GM23248 (cell line): ENCODE results near the gene ZNF705A. TPM values are rescaled to one million over a fixed set of nuclear protein-coding genes. Genes with fewer than 3 reads are reported as not detected.
A peak's percentile ranks its signal among the peaks of the same experiment; 100 is the strongest.
"Not testable (repeated sequence)": the region's sequence is repeated elsewhere in the genome, so short reads cannot be mapped to it uniquely, and the experiment has no call there.

Source experiments
- DNase-seq: peaks from one replicate; pipeline ENCODE4 v3.0.0-alpha.2; 2015
- H2AFZ ChIP-seq: fragments of 200-600 bp; sonication (generic); 2 replicates; pipeline ENCODE4 v1.6.1; 2016; ENCODE audit warnings: antibody characterized with exemption
- H3F3A ChIP-seq: fragments of 200-600 bp; sonication (generic); 2 replicates; pipeline ENCODE4 v1.6.1; 2016; ENCODE audit warnings: mild to moderate bottlenecking, antibody characterized with exemption, mixed run types; ENCODE audit not compliant: insufficient read depth
- H3K27ac ChIP-seq: fragments of 200-600 bp; sonication (generic); 2 replicates; pipeline ENCODE4 v1.5.1; 2016; ENCODE audit warnings: mild to moderate bottlenecking
- H3K27me3 ChIP-seq: fragments of 200-600 bp; sonication (generic); replicated peaks from 2 replicates; pipeline ENCODE4 v1.6.1; 2016; ENCODE audit warnings: mild to moderate bottlenecking; ENCODE audit not compliant: insufficient read depth
- H3K36me3 ChIP-seq: fragments of 200-600 bp; sonication (generic); 2 replicates; pipeline ENCODE4 v1.6.1; 2016; ENCODE audit warnings: low read depth, mild to moderate bottlenecking
- H3K4me1 ChIP-seq: fragments of 200-600 bp; sonication (generic); 2 replicates; pipeline ENCODE4 v1.6.1; 2016; ENCODE audit warnings: mild to moderate bottlenecking; ENCODE audit not compliant: insufficient read depth
- H3K4me2 ChIP-seq: fragments of 200-600 bp; sonication (generic); one replicate; pipeline ENCODE4 v1.6.1; 2016; ENCODE audit warnings: mild to moderate bottlenecking; ENCODE audit not compliant: unreplicated experiment
- H3K4me3 ChIP-seq: fragments of 200-600 bp; sonication (generic); 2 replicates; pipeline ENCODE4 v1.5.1; 2016; ENCODE audit warnings: mild to moderate bottlenecking
- H3K79me2 ChIP-seq: fragments of 200-600 bp; sonication (generic); 2 replicates; pipeline ENCODE4 v1.6.1; 2016; ENCODE audit warnings: mild to moderate bottlenecking; ENCODE audit not compliant: insufficient read depth
- H3K9ac ChIP-seq: fragments of 200-600 bp; sonication (generic); 2 replicates; pipeline ENCODE4 v1.6.1; 2016; ENCODE audit warnings: mild to moderate bottlenecking
- H3K9me2 ChIP-seq: fragments of 200-600 bp; sonication (generic); 2 replicates; pipeline ENCODE4 v1.6.1; 2016; ENCODE audit warnings: mixed run types, mild to moderate bottlenecking, moderate library complexity; ENCODE audit not compliant: insufficient read depth
- H3K9me3 ChIP-seq: fragments of 200-600 bp; sonication (generic); one replicate; pipeline ENCODE4 v1.6.1; 2017; ENCODE audit warnings: low read depth
- H4K20me1 ChIP-seq: fragments of 200-600 bp; sonication (generic); 2 replicates; pipeline ENCODE4 v1.6.0; 2016; ENCODE audit not compliant: insufficient read depth
- EZH2 ChIP-seq: fragments of 200-600 bp; sonication (generic); IDR thresholded peaks from 2 replicates; pipeline ENCODE4 v1.6.1; 2018; ENCODE audit warnings: antibody characterized with exemption, mild to moderate bottlenecking; ENCODE audit not compliant: insufficient read depth, poor library complexity, severe bottlenecking
- EZH2phosphoT487 ChIP-seq: fragments of 200-600 bp; sonication (generic); IDR thresholded peaks from 2 replicates; pipeline ENCODE4 v1.6.1; 2018; ENCODE audit warnings: antibody characterized with exemption, moderate library complexity, mild to moderate bottlenecking, low read depth; ENCODE audit not compliant: insufficient read depth
- WGBS, 2 experiments: methylation state at CpG; one replicate each; pipeline ENCODE4 v1.1.6; 2015 to 2017; ENCODE audit warnings: low lambda C conversion rate in 2 of 2, low coverage in 1 of 2; ENCODE audit errors: missing lambda C conversion rate in 2 of 2; 5-methylcytosine and 5-hydroxymethylcytosine counted together
- in situ Hi-C: fragments of 300-500 bp; cut with MboI; formaldehyde crosslinking; loops from 2 replicates; pipeline ENCODE4 v1.15.0; 2020
- polyA plus RNA-seq: library from polyadenylated mRNA; unstranded; fragments of >200 nt; fragmentation: Nextera tagmentation; extraction: Ambion mirVana; gene quantifications from 2 replicates; pipeline ENCODE4 v1.2.1, GENCODE V29; 2016
- total RNA-seq: library from RNA; depleted of rRNA; stranded (reverse); fragments of >200 nt; shearing (Covaris generic); gene quantifications from 2 replicates; pipeline ENCODE4 v1.2.3, GENCODE V29; 2014; rRNA removed

Gene ZNF705A
- not detected in 2 replicates for total RNA-seq
- polyA plus RNA-seq: not detected in 2 replicates

GRCh38 chr12:8156845-8157244, at the start of gene ZNF705A:
Gene ZNF705A (plus strand): TSS chr12:8157015. CDS start chr12:8172626, 15,611 bp downstream.
- TF ChIP-seq EZH2phosphoT487 (no peak), EZH2 (no peak)
- peak; percentile 51 for DNase-seq
- Histone ChIP-seq H3K27me3 (no peaks in the 10 kb centered on the region), H3F3A (peaks cover 17% of the 10 kb centered on the region), H3K4me1 (peaks cover 16% of the 10 kb centered on the region), H3K79me2 (no peaks in the 10 kb centered on the region), H3K4me2 (peak within 1 kb of the TSS; percentile 21), H3K9ac (no peak within 1 kb of the TSS), H3K4me3 (no peak within 1 kb of the TSS), H3K9me3 (no peaks in the 10 kb centered on the region), H4K20me1 (no peaks in the 10 kb centered on the region), H3K36me3 (no peaks in the 10 kb centered on the region), H3K9me2 (no peaks in the 10 kb centered on the region; the same call in 1 of the 2 replicates), H3K27ac (peak within 1 kb of the TSS; percentile 44), H2AFZ (peak within 1 kb of the TSS; percentile 19)
- WGBS, 2 experiments: 61 to 62% methylated on average over 3 of the region's 3 CpGs
- in situ Hi-C loops: no loop called here

- H3K36me3 ChIP-seq: 0 out of 2 replicates have a peak, but pooled peaks cover 8% of the 10 kb centered on the region
- peak; percentile 79 for DNase-seq
- in situ Hi-C loops: loop anchor here (10.0 kb wide), 1 partner anchor 126 kb away; no protein-coding TSS in a partner anchor
- H3K4me2 ChIP-seq: peak overlapping the region; percentile 62
- no peaks in the 10 kb centered on the region for H3K27me3 ChIP-seq
- no peaks in the 10 kb centered on the region for H3K9me3 ChIP-seq
- H3K27ac ChIP-seq: no peak overlapping the region
- H3K4me3 ChIP-seq: 0 out of 2 replicates have a peak overlapping the region, but pooled peaks have one; percentile 20
- H3K9ac ChIP-seq: peak overlapping the region; percentile 71
- H2AFZ ChIP-seq: peak overlapping the region; percentile 80
- TF ChIP-seq EZH2phosphoT487 (no peak), EZH2 (no peak)
- no peaks in the 10 kb centered on the region for H3K9me2 ChIP-seq
- no peaks in the 10 kb centered on the region for H3K79me2 ChIP-seq
- no peaks in the 10 kb centered on the region for H4K20me1 ChIP-seq
- WGBS, 2 experiments: 4% methylated on average over 3 of the region's 3 CpGs
- H3K4me1 ChIP-seq: no peaks in the 10 kb centered on the region
- H3F3A ChIP-seq: no peaks in the 10 kb centered on the region
Measured at GRCh38 chr12:8108808-8109398, 47.9 kb upstream of the ZNF705A start.

- H3K27me3 ChIP-seq, H3K4me2 ChIP-seq, H3K36me3 ChIP-seq, H2AFZ ChIP-seq, H3K9me3 ChIP-seq, H3K4me1 ChIP-seq, H4K20me1 ChIP-seq, DNase-seq, H3F3A ChIP-seq, H3K9ac ChIP-seq, in situ Hi-C loops, H3K79me2 ChIP-seq, H3K27ac ChIP-seq, H3K4me3 ChIP-seq, H3K9me2 ChIP-seq: not testable (repeated sequence)
- WGBS, 2 experiments: 78 to 89% methylated on average over 4 of the region's 4 CpGs
Measured at GRCh38 chr12:8113117-8113516, 43.7 kb upstream of the ZNF705A start.

- H3K4me1 ChIP-seq: no peaks in the 10 kb centered on the region
- H3K27ac ChIP-seq: no peak overlapping the region
- DNase-seq: no peak
- H3K9me3 ChIP-seq: no peaks in the 10 kb centered on the region
- H4K20me1 ChIP-seq: no peaks in the 10 kb centered on the region
- H3K36me3 ChIP-seq: no peaks in the 10 kb centered on the region
- no peak overlapping the region for H3K4me3 ChIP-seq
- no peak overlapping the region for H2AFZ ChIP-seq
- no peaks in the 10 kb centered on the region for H3K27me3 ChIP-seq
- no peaks in the 10 kb centered on the region for H3K79me2 ChIP-seq
- no peak overlapping the region for H3K4me2 ChIP-seq
- no peaks in the 10 kb centered on the region for H3K9me2 ChIP-seq
- 81 to 83% methylated on average over 4 of the region's 4 CpGs for whole genome bisulfite sequencing, 2 experiments
- in situ Hi-C loops: no loop called here
- no peaks in the 10 kb centered on the region for H3F3A ChIP-seq
- no peak overlapping the region for H3K9ac ChIP-seq
- TF ChIP-seq EZH2 (no peak), EZH2phosphoT487 (no peak)
Measured at GRCh38 chr12:8120072-8120713, 36.6 kb upstream of the ZNF705A start.
